H1 (cell line): Measurements from ENCODE around the gene CRTC1. TPM values are rescaled to one million over a fixed set of nuclear protein-coding genes. Genes with fewer than 3 reads are reported as not detected.
"Not testable (repeated sequence)": the region's sequence is repeated elsewhere in the genome, so short reads cannot be mapped to it uniquely, and the experiment has no call there.

ENCODE experiments used
- CTCF ChIA-PET: fragments of 300-600 bp; sonication (Branson Sonifier 250); formaldehyde crosslinking; loops from one replicate; lab custom pipeline; 2021; ENCODE audit not compliant: partially characterized antibody; lab: Charles Lee
- POLR2A ChIA-PET: fragments of 300-600 bp; sonication (Branson Sonifier 250); formaldehyde crosslinking; loops from one replicate; lab custom pipeline; 2021; ENCODE audit warnings: inconsistent platforms; ENCODE audit not compliant: partially characterized antibody; lab: Charles Lee
- DNase-seq, 2 experiments: peaks; one replicate each; pipeline versions ENCODE4 v3.0.0 to v3.0.0-alpha.2; 2010 to 2022; ENCODE audit warnings: low spot score in 2 of 2, low read depth in 1 of 2, mixed read lengths in 1 of 2
- FAIRE-seq: peaks from 2 replicates; lab custom pipeline; 2011; peaks lifted over from hg19 to GRCh38; lab: Jason Lieb, UNC
- H2AFZ ChIP-seq: 2 replicates; pipeline ENCODE4 v1.8.1; 2012; ENCODE audit warnings: low read length, inconsistent platforms
- H2AK5ac ChIP-seq: 2 replicates; pipeline ENCODE4 v1.6.1; 2013; ENCODE audit warnings: low read depth, low read length
- H2BK120ac ChIP-seq: replicated peaks from 2 replicates; pipeline ENCODE3; 2013; ENCODE audit warnings: low read depth, low read length, inconsistent platforms
- H2BK12ac ChIP-seq: 2 replicates; pipeline ENCODE4 v1.6.1; 2013; ENCODE audit warnings: low read depth, low read length
- H2BK15ac ChIP-seq: 2 replicates; pipeline ENCODE4 v1.6.1; 2013; ENCODE audit warnings: low read length
- H2BK20ac ChIP-seq: 2 replicates; pipeline ENCODE4 v1.6.1; 2013; ENCODE audit warnings: low read length
- H2BK5ac ChIP-seq: 2 replicates; pipeline ENCODE4 v1.6.1; 2013; ENCODE audit warnings: low read depth, low read length
- H3K14ac ChIP-seq: 2 replicates; pipeline ENCODE4 v1.6.1; 2013; ENCODE audit warnings: inconsistent platforms; ENCODE audit not compliant: insufficient read length
- H3K18ac ChIP-seq: 2 replicates; pipeline ENCODE4 v1.6.1; 2013; ENCODE audit warnings: low read length; ENCODE audit errors: extremely low read depth
- H3K23ac ChIP-seq: 2 replicates; pipeline ENCODE4 v1.6.1; 2013; ENCODE audit warnings: inconsistent platforms; ENCODE audit not compliant: insufficient read length
- H3K23me2 ChIP-seq: 2 replicates; pipeline ENCODE4 v1.6.1; 2013; ENCODE audit warnings: low read depth, low read length
- H3K27ac ChIP-seq: 2 replicates; pipeline ENCODE4 v1.6.1; 2011; ENCODE audit warnings: low read depth, low read length, inconsistent platforms
- H3K27me3 ChIP-seq, 4 experiments: replicated peaks in 1 of 4; 1 replicate in 1 of 4; 2 replicates in 3 of 4; pipeline versions ENCODE4 v1.6.1 to v1.8.1; 2011 to 2013; ENCODE audit warnings: low read length in 3 of 4, mild to moderate bottlenecking in 3 of 4, inconsistent platforms in 2 of 4, mixed read lengths in 2 of 4, moderate library complexity in 1 of 4; ENCODE audit not compliant: control insufficient read depth in 3 of 4, insufficient read depth in 3 of 4; ENCODE audit errors: extremely low read depth in 1 of 4
- H3K36me3 ChIP-seq, 4 experiments: 2 replicates each; pipeline versions ENCODE4 v1.6.1 to v1.8.1; 2011 to 2013; ENCODE audit warnings: mild to moderate bottlenecking in 4 of 4, low read length in 3 of 4, moderate library complexity in 2 of 4, control low read depth in 1 of 4, inconsistent platforms in 1 of 4; ENCODE audit not compliant: insufficient read depth in 4 of 4, control insufficient read depth in 2 of 4
- H3K4ac ChIP-seq: replicated peaks from 2 replicates; pipeline ENCODE3; 2013; ENCODE audit warnings: low read length, low read depth, mixed read lengths, inconsistent platforms; ENCODE audit not compliant: insufficient read length
- H3K4me1 ChIP-seq, 4 experiments: replicated peaks in 1 of 4; 1 replicate in 1 of 4; 2 replicates in 3 of 4; pipeline versions ENCODE4 v1.6.1 to v1.8.1; 2011 to 2013; ENCODE audit warnings: low read length in 3 of 4, inconsistent platforms in 2 of 4, mixed read lengths in 1 of 4; ENCODE audit not compliant: insufficient read depth in 4 of 4, control insufficient read depth in 3 of 4
- H3K4me2 ChIP-seq, 2 experiments: 2 replicates each; pipeline versions ENCODE4 v1.6.1 to v1.8.1; 2011 to 2013; ENCODE audit warnings: low read depth in 2 of 2, low read length in 2 of 2, control low read depth in 1 of 2, inconsistent platforms in 1 of 2, mild to moderate bottlenecking in 1 of 2; ENCODE audit not compliant: insufficient read depth in 1 of 2
- H3K4me3 ChIP-seq, 4 experiments: fragments of 200-600, 300-600 bp in 1 of 4; sonication (generic), shearing (Covaris generic), sonication (Bioruptor Twin) in 1 of 4; 2 replicates each; pipeline versions ENCODE4 v1.5.1 to v1.8.1; 2011 to 2016; ENCODE audit warnings: low read length in 4 of 4, low read depth in 3 of 4, control low read depth in 2 of 4, inconsistent platforms in 2 of 4, mild to moderate bottlenecking in 2 of 4, mixed read lengths in 1 of 4, moderate library complexity in 1 of 4; ENCODE audit not compliant: insufficient read depth in 2 of 4; ENCODE audit errors: extremely low read depth in 1 of 4
- H3K56ac ChIP-seq: replicated peaks from 2 replicates; pipeline ENCODE3; 2013; ENCODE audit warnings: low read depth, mild to moderate bottlenecking, mixed read lengths, low read length, inconsistent platforms; ENCODE audit not compliant: insufficient read length
- H3K79me1 ChIP-seq: 2 replicates; pipeline ENCODE4 v1.6.1; 2013; ENCODE audit warnings: low read depth, low read length, control low read depth
- H3K79me2 ChIP-seq, 2 experiments: 2 replicates each; pipeline versions ENCODE4 v1.6.1 to v1.8.1; 2012 to 2013; ENCODE audit warnings: low read length in 2 of 2, mild to moderate bottlenecking in 2 of 2, inconsistent platforms in 1 of 2; ENCODE audit not compliant: insufficient read depth in 2 of 2, control insufficient read depth in 1 of 2
- H3K9ac ChIP-seq, 4 experiments: replicated peaks in 1 of 4; 1 replicate in 1 of 4; 2 replicates in 3 of 4; pipeline versions ENCODE4 v1.6.1 to v1.8.1; 2011 to 2013; ENCODE audit warnings: low read depth in 3 of 4, low read length in 3 of 4, control low read depth in 2 of 4, mild to moderate bottlenecking in 2 of 4, moderate library complexity in 2 of 4, inconsistent platforms in 1 of 4; ENCODE audit errors: extremely low read depth in 1 of 4
- H3K9me3 ChIP-seq, 2 experiments: 2 replicates each; pipeline versions ENCODE4 v1.6.1 to v1.8.1; 2012 to 2013; ENCODE audit warnings: mild to moderate bottlenecking in 2 of 2, moderate library complexity in 2 of 2, control low read depth in 1 of 2, inconsistent platforms in 1 of 2, low read depth in 1 of 2, low read length in 1 of 2, mixed read lengths in 1 of 2; ENCODE audit not compliant: insufficient read depth in 2 of 2
- H4K20me1 ChIP-seq, 2 experiments: replicated peaks in 1 of 2; 2 replicates each; pipeline versions ENCODE3 to v1.8.1; 2011 to 2013; ENCODE audit warnings: inconsistent platforms in 2 of 2, low read length in 2 of 2, mild to moderate bottlenecking in 1 of 2; ENCODE audit not compliant: insufficient read depth in 2 of 2, control insufficient read depth in 1 of 2
- H4K5ac ChIP-seq: 2 replicates; pipeline ENCODE4 v1.6.1; 2013; ENCODE audit warnings: low read length, low read depth, mixed read lengths, inconsistent platforms; ENCODE audit not compliant: insufficient read length
- H4K8ac ChIP-seq: 2 replicates; pipeline ENCODE4 v1.8.0; 2013; ENCODE audit warnings: mild to moderate bottlenecking, moderate library complexity, low read length, inconsistent platforms; ENCODE audit not compliant: insufficient read depth; ENCODE audit errors: extremely low read depth
- H4K91ac ChIP-seq: replicated peaks from 2 replicates; pipeline ENCODE3; 2013; ENCODE audit warnings: low read length, mixed read lengths, inconsistent platforms; ENCODE audit not compliant: insufficient read length
- WGBS, 2 experiments: shearing (Covaris generic) in 1 of 2; methylation state at CpG; one replicate each; pipeline versions ENCODE4 v1.1.6 to v1.1.7; 2013 to 2015; ENCODE audit warnings: low lambda C conversion rate in 2 of 2, mixed read lengths in 2 of 2, inconsistent platforms in 1 of 2, low coverage in 1 of 2, missing lambda C conversion rate in 1 of 2; ENCODE audit not compliant: insufficient replicate concordance in 2 of 2, insufficient coverage in 1 of 2, insufficient read length in 1 of 2; ENCODE audit errors: extremely low coverage in 1 of 2, missing lambda C conversion rate in 1 of 2; 5-methylcytosine and 5-hydroxymethylcytosine counted together
- polyA plus RNA-seq, 7 experiments: library from polyadenylated mRNA; depleted of rRNA in 3 of 7; stranded (reverse) in 5 of 7; unstranded in 2 of 7; fragments of >200 nt in 5 of 7; fragments of 200-250 nt in 2 of 7; gene quantifications; 1 replicate in 5 of 7; 2 replicates in 1 of 7; 4 replicates in 1 of 7; pipeline versions ENCODE4 v1.2.1 to v1.2.3, GENCODE V29; 2011 to 2013; ENCODE audit warnings: missing spikeins in 2 of 7, mixed read lengths in 2 of 7
- total RNA-seq: library from RNA; stranded (reverse); fragmentation: NEBNext Ultra II Directional; extraction: Animal tissue kit (Norgen Biotek cat#: 25700); gene quantifications from 2 replicates; pipeline ENCODE4 v1.2.1, GENCODE V29; 2021

The CRTC1 gene
- total and polyA plus RNA-seq, 2 of the 8 experiments (the other 6 are each of a cell fraction or from before 2014, with no cell fraction given), result 2.9 to 8.5 TPM

GRCh38 chr19:18811638-18812037, 128.2 kb downstream of the CRTC1 start:
- 85% methylated on average over 5 of the region's 5 CpGs; no CpG with 5 or more reads in 1 of the 2 experiments for WGBS, 2 experiments
- CTCF ChIA-PET, H3K4me3 ChIP-seq, H2BK20ac ChIP-seq, H3K79me1 ChIP-seq, H4K5ac ChIP-seq, H3K4ac ChIP-seq, DNase-seq, H3K14ac ChIP-seq, H3K56ac ChIP-seq, FAIRE-seq, H3K9ac ChIP-seq, H3K36me3 ChIP-seq, H2AK5ac ChIP-seq, H2BK5ac ChIP-seq, H3K18ac ChIP-seq, H2BK120ac ChIP-seq, H3K79me2 ChIP-seq, H3K23me2 ChIP-seq, H4K8ac ChIP-seq, H3K4me2 ChIP-seq, H3K9me3 ChIP-seq, H3K27ac ChIP-seq, H2BK15ac ChIP-seq, H4K91ac ChIP-seq, H3K23ac ChIP-seq, H2BK12ac ChIP-seq, H4K20me1 ChIP-seq, H2AFZ ChIP-seq, H3K4me1 ChIP-seq: not testable (repeated sequence)
- peaks cover 0 to 19% (median 10%) of the 10 kb centered on the region in 4 experiments; a peak in 4 of 7 replicates for H3K27me3 ChIP-seq
- POLR2A ChIA-PET, result interaction anchor here (1.5 kb wide), 1 partner anchor 8 kb away, joined by 4 read pairs; no protein-coding TSS in a partner anchor
